ENCODE measurements around the gene C12orf76. TPM values are rescaled to one million over a fixed set of nuclear protein-coding genes. Genes with fewer than 3 reads are reported as not detected.

C12orf76 gene
- total and polyA plus RNA-seq, 9 of the 15 experiments (the other 6 are each of a cell fraction or from before 2014, with no cell fraction given), result 6.3 to 38.6 (median 12.3) TPM

GRCh38 chr12:110048242-110049027, at the start of gene C12orf76 (continued):
- TF ChIP-seq, protein P1, sequence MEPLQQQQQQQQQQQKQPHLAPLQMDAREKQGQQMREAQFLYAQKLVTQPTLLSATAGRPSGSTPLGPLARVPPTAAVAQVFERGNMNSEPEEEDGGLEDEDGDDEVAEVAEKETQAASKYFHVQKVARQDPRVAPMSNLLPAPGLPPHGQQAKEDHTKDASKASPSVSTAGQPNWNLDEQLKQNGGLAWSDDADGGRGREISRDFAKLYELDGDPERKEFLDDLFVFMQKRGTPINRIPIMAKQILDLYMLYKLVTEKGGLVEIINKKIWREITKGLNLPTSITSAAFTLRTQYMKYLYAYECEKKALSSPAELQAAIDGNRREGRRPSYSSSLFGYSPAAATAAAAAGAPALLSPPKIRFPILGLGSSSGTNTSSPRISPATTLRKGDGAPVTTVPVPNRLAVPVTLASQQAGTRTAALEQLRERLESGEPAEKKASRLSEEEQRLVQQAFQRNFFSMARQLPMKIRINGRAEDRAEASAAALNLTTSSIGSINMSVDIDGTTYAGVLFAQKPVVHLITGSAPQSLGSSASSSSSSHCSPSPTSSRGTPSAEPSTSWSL (CRISPR knock-in tag; IDR thresholded peaks at IDR 0.05; ENCODE audit: borderline replicate concordance), result no peak
- TF ChIP-seq TRIM28 (IDR thresholded peaks at IDR 0.05) (peak; percentile 27; the same call in 1 of the 2 replicates), ZNF12 (CRISPR knock-in tag; IDR thresholded peaks at IDR 0.05) (no peak), PTRF (tag; IDR thresholded peaks at IDR 0.05) (peak; percentile 54; the same call in 1 of the 2 replicates), MAFF (IDR thresholded peaks at IDR 0.05; ENCODE audit: low read length) (no peak), ZFX (CRISPR knock-in tag; IDR thresholded peaks at IDR 0.05) (peak; percentile 75), ZNF197 (CRISPR knock-in tag; IDR thresholded peaks at IDR 0.05; ENCODE audit: low read depth) (0 out of 2 replicates have a peak, but pooled peaks have one; percentile 42), ZBTB43 (CRISPR knock-in tag; IDR thresholded peaks at IDR 0.05) (0 out of 2 replicates have a peak, but pooled peaks have one; percentile 54), YY1 (IDR thresholded peaks at IDR 0.05; ENCODE audit: borderline replicate concordance in 1 of 3, control insufficient read depth in 1 of 3, extremely low read depth in 1 of 3, insufficient read depth in 3 of 3, insufficient read length in 1 of 3, insufficient replicate concordance in 2 of 3, low read depth in 1 of 3, low read length in 2 of 3) (peak in 2 of 3 experiments; percentile 51 to 53), ZNF253 (CRISPR knock-in tag; conservative IDR thresholded peaks at IDR 0.05) (no peak), EP300 (IDR thresholded peaks at IDR 0.05; ENCODE audit: low read length) (peak; percentile 65), RB1 (IDR thresholded peaks at IDR 0.05; ENCODE audit: low read depth) (peak; percentile 74)
- TF ChIP-seq, protein P2, sequence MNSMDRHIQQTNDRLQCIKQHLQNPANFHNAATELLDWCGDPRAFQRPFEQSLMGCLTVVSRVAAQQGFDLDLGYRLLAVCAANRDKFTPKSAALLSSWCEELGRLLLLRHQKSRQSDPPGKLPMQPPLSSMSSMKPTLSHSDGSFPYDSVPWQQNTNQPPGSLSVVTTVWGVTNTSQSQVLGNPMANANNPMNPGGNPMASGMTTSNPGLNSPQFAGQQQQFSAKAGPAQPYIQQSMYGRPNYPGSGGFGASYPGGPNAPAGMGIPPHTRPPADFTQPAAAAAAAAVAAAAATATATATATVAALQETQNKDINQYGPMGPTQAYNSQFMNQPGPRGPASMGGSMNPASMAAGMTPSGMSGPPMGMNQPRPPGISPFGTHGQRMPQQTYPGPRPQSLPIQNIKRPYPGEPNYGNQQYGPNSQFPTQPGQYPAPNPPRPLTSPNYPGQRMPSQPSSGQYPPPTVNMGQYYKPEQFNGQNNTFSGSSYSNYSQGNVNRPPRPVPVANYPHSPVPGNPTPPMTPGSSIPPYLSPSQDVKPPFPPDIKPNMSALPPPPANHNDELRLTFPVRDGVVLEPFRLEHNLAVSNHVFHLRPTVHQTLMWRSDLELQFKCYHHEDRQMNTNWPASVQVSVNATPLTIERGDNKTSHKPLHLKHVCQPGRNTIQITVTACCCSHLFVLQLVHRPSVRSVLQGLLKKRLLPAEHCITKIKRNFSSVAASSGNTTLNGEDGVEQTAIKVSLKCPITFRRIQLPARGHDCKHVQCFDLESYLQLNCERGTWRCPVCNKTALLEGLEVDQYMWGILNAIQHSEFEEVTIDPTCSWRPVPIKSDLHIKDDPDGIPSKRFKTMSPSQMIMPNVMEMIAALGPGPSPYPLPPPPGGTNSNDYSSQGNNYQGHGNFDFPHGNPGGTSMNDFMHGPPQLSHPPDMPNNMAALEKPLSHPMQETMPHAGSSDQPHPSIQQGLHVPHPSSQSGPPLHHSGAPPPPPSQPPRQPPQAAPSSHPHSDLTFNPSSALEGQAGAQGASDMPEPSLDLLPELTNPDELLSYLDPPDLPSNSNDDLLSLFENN (IDR thresholded peaks at IDR 0.05; ENCODE audit: low read depth in 2 of 2, low read length in 2 of 2), result peak in 1 of 2 experiments; percentile 71; a peak in 1 of 4 replicates

Measured in K562 (cell line).